ENCODE data around the gene NRN1L.
"Not testable (repeated sequence)": the region's sequence is repeated elsewhere in the genome, so short reads cannot be mapped to it uniquely, and the experiment has no call there.

Gene NRN1L

GRCh38 chr16:67902831-67903230 lies 18.1 kb downstream of the NRN1L start:
- no peaks in the 10 kb centered on the region for H3K9me3 Mint-ChIP-seq
- no peaks in the 10 kb centered on the region for H3K27me3 Mint-ChIP-seq (ENCODE audit: low read depth, poor library complexity)
- TF ChIP-seq CTCF (IDR thresholded peaks at IDR 0.05), result no peak
- no peak for DNase-seq
- H3K4me3 Mint-ChIP-seq, result no peak overlapping the region
- peaks cover 17% of the 10 kb centered on the region for H3K4me1 Mint-ChIP-seq
- H3K27ac Mint-ChIP-seq, result peak overlapping the region; percentile 64
- H3K36me3 Mint-ChIP-seq (ENCODE audit: low read depth), result peaks cover 17% of the 10 kb centered on the region

GRCh38 chr16:67907397-67908180 lies 22.9 kb downstream of the NRN1L start:
- H3K9me3 Mint-ChIP-seq, result no peaks in the 10 kb centered on the region
- H3K4me3 Mint-ChIP-seq, result no peak overlapping the region
- H3K27me3 Mint-ChIP-seq (ENCODE audit: low read depth, poor library complexity), result no peaks in the 10 kb centered on the region
- TF ChIP-seq CTCF (IDR thresholded peaks at IDR 0.05), result no peak
- H3K27ac Mint-ChIP-seq, result peak overlapping the region; percentile 87
- no peak for DNase-seq
- H3K4me1 Mint-ChIP-seq, result no peaks in the 10 kb centered on the region
- peaks cover 28% of the 10 kb centered on the region for H3K36me3 Mint-ChIP-seq (ENCODE audit: low read depth)

- Mint-ChIP-seq H3K4me1 (no peaks in the 10 kb centered on the region), H3K4me3 (no peak overlapping the region), H3K27ac (no peak overlapping the region), H3K27me3 (ENCODE audit: low read depth, poor library complexity) (no peaks in the 10 kb centered on the region), H3K9me3 (no peaks in the 10 kb centered on the region), H3K36me3 (ENCODE audit: low read depth) (peaks cover 21% of the 10 kb centered on the region)
- DNase-seq, result no peak
- no peak for TF ChIP-seq CTCF (IDR thresholded peaks at IDR 0.05)
These were observed 24.5 kb downstream of the NRN1L start for GRCh38 chr16:67909056-67909742.

GRCh38 chr16:67910158-67910557 lies 25.5 kb downstream of the NRN1L start:
- H3K4me3 Mint-ChIP-seq, result no peak overlapping the region
- H3K27ac Mint-ChIP-seq, result no peak overlapping the region
- H3K9me3 Mint-ChIP-seq, result no peaks in the 10 kb centered on the region
- H3K36me3 Mint-ChIP-seq (ENCODE audit: low read depth), result peaks cover 18% of the 10 kb centered on the region
- TF ChIP-seq CTCF (IDR thresholded peaks at IDR 0.05), result no peak
- H3K4me1 Mint-ChIP-seq, result no peaks in the 10 kb centered on the region
- DNase-seq, result no peak
- peaks cover 3% of the 10 kb centered on the region for H3K27me3 Mint-ChIP-seq (ENCODE audit: low read depth, poor library complexity)

- no peaks in the 10 kb centered on the region for H3K9me3 Mint-ChIP-seq
- H3K4me3 Mint-ChIP-seq, result no peak overlapping the region
- no peak for TF ChIP-seq CTCF (IDR thresholded peaks at IDR 0.05)
- peaks cover 3% of the 10 kb centered on the region for H3K27me3 Mint-ChIP-seq (ENCODE audit: low read depth, poor library complexity)
- peaks cover 19% of the 10 kb centered on the region for H3K4me1 Mint-ChIP-seq
- H3K36me3 Mint-ChIP-seq (ENCODE audit: low read depth), result peaks cover 15% of the 10 kb centered on the region
- peak overlapping the region; percentile 46 for H3K27ac Mint-ChIP-seq
- DNase-seq, result no peak
These were observed 30.2 kb downstream of the NRN1L start for GRCh38 chr16:67914758-67915495.

GRCh38 chr16:67915496-67915769 lies 30.7 kb downstream of the NRN1L start:
- Mint-ChIP-seq H3K36me3 (ENCODE audit: low read depth) (peaks cover 14% of the 10 kb centered on the region), H3K27ac (peak overlapping the region; percentile 57), H3K4me1 (peaks cover 19% of the 10 kb centered on the region)
- DNase-seq; H3K9me3 Mint-ChIP-seq; H3K4me3 Mint-ChIP-seq; H3K27me3 Mint-ChIP-seq (ENCODE audit: low read depth, poor library complexity): not testable (repeated sequence)
